Stimulated activated CD4-positive, alpha-beta T cell treated with anti-CD3 and anti-CD28 coated beads, Interleukin-4, amount 100 ng/mL, for 4 hours (primary cell): ENCODE data around the gene TP53BP2.
"Not testable (repeated sequence)": the region's sequence is repeated elsewhere in the genome, so short reads cannot be mapped to it uniquely, and the experiment has no call there.

ENCODE experiments used
- DNase-seq, 2 experiments: peaks; one replicate each; pipeline ENCODE4 v3.0.0-alpha.2; 2020

TP53BP2 gene

DNA sequence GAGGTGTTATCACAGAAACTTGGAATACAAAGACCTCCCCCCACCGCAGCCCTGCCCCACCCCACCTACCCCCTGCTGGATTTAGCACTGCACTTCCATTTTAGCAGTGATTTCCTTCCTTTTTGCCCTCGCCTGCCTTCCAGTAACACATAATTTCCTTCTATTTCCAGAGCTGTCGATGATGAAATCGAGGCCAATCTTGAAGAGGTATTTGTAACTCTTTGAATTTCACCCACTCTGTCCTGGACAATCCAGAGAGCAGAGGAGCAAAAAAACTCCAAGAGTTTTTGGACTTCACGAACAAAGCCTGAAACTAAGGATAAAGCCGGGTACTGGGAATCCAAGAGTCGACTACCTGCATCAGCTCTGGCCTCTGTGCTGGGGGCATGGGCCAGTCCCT lies 84.3 kb downstream of the TP53BP2 start:
- DNase-seq = no peak

GRCh38 chr1:223760833-223761232 lies 84.9 kb downstream of the TP53BP2 start:
- DNase-seq = no peak

- DNase-seq = no peak
These were observed 86.5 kb downstream of the TP53BP2 start for GRCh38 chr1:223759273-223759672.

DNA sequence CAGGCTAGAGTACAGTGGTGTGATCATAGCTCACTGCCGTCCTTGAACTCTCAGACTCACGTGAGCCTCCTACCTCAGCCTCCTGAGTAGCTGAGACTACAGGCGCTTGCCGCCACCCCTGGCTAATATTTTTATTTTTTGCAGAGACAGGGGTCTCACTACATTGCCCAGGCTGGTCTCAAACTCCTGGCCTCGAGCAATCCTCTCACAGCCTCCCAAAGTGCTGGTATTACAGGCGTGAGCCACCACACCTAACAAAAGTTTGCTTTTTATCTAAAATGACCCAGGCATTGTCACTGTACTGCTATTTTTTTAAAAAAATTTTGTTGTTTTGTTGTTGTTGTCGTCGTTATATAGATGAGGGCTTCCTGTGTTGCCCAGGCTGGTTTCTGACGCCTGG lies 87.0 kb downstream of the TP53BP2 start:
- DNase-seq = no peak

DNA sequence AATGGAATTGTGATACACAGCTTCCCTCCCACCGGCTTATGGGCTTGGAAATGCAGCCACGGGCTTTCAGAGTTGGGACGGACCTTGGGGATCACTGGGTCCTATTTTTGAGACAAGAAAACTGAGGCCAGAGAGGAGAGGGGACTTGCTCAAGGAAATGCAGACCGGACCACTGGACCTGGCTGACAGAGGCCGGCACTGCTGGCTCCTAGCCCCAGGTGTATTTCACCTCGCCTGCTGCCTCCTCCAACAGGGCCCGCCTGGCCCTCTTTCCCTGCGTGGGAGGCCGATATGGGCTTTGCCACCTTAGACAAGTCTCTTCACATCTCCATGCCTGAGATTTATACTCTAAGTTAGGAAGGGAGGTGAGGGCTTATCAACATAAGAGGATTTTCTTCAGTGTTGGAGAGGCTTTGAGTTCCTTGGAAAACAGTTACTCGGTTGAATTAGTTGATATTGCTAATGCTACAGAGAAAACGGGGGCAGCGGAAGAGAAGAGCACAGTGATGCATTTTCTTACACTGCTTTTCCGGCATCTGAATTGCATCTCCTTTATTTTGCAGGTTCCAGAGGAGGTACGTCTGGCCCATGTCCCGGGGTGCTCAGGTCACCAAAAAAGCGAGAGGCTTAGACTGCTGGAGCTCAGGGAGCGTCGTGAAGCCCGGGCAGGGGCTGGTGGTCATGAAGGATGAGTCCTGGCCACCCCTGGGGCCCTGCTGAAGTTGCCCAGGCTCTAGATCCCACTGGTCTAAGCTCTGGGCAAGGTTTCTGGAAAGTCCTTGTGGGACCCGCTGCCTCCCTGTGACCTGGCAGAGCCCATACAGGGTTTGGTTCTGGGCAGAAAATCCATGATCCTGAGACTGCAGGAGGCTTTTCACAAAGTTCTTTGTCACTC lies 88.7 kb downstream of the TP53BP2 start:
- DNase-seq = no peak

GRCh38 chr1:223755992-223756775 lies 89.6 kb downstream of the TP53BP2 start:
- no peak for DNase-seq

GRCh38 chr1:223755432-223755792 lies 90.3 kb downstream of the TP53BP2 start:
- DNase-seq = no peak

- DNase-seq = no peak
These were observed 90.9 kb downstream of the TP53BP2 start for GRCh38 chr1:223754681-223755431.

GRCh38 chr1:223752721-223753515 lies 92.8 kb downstream of the TP53BP2 start:
- DNase-seq = no peak

DNA sequence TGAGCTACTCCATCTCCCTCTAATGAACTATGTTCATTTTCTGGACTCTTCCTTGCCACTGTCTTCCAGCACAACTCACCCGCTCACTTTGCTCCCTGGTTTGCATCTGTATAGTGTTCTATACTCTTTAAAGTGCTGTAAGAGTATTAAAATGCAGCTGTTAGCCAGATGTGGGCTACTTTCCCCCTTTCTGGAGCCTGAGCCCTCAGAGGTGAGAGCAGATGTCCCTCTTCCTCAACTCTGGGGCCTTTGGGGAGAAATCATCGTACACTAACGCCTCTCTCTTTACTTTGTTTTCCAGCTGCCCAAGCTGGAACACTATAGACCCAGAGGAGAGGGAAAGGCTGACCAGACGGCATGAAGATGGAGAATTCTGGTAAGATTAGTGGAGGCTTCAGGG lies 94.1 kb downstream of the TP53BP2 start:
- DNase-seq = no peak

DNA sequence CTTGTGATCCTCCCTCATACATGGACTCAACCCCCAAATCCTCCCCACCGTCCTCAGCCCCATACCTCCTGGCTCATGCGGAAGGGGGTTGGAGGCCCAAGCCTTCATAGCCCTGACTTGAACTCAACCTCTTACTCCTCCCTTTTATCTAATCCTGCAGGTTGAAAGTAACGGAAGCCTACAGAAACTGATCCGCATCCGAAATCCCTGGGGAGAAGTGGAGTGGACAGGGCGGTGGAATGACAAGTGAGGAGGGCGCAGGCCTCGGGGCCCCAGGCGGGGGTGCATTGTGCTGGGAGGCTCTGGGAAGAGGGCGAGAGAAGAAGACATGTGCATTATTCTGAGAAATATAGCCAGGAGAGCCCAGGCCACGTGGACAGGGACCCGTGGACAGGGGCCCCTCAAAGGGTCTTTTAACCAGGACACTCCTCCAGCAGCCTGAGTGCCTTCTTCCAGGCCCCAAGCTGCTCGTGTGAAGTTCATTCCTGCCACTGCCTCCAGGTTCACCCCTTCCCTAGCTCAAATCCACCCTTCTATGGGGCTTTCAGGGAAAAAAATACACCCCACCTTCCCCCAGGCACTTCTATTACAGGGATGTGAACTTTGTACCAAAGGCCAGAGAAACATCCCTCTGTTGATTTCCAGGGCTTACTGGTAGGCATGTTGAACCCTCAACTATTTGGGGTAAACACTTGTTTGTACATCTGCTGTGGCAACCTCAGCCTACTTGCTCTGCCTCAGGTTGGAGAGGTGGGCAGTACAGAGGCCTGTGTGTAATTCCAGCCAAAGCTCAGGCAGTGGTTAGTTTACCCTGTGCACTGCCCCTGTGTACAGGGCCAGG lies 94.8 kb downstream of the TP53BP2 start:
- DNase-seq = no peak

DNA sequence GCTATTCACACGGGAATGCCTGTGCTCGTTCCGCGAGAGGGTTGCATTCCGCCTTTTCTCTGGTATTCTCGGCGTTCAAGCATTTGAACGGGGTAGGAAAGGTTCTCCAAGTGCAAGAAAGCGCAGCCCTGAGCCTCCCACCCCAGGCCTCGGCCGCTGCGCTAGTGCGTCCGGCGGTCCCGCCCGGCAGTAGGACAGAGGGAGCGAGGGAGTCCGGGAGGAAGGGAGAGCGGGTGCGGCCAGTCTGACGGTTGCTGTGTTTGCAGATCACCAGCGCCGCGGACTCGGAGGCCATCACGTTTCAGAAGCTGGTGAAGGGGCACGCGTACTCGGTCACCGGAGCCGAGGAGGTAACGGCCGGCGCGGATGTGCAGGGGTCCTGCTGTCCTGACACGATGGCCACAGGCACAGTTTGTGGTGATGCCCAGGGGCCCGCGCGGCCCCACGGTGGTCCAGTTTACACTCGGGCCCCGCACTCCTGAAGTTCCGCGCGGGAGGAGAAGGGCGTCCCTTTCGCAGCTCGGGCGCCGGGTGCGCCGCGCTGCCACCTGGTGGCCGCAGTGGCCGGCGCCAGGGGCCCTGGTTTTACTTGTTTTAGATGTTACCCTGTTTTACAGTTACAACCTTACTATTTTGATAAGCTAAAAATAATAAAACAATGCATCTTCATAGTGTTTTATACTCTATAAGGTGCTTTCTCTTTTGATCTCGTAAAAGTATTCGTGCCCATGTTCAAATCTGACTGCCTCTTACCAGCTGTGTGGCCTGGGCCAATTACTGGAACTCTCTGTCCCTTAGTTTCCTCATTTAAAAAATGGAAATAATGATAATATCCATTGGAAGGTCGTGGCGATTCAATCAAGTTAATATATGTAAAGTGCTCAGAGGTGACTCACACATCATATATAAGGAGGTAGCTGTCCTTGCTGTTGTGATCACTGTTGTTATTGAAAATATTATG lies 96.7 kb downstream of the TP53BP2 start:
- peak; percentile 52 to 68 for DNase-seq

- no peak for DNase-seq
These were observed 97.4 kb downstream of the TP53BP2 start for GRCh38 chr1:223748405-223748772.

DNA sequence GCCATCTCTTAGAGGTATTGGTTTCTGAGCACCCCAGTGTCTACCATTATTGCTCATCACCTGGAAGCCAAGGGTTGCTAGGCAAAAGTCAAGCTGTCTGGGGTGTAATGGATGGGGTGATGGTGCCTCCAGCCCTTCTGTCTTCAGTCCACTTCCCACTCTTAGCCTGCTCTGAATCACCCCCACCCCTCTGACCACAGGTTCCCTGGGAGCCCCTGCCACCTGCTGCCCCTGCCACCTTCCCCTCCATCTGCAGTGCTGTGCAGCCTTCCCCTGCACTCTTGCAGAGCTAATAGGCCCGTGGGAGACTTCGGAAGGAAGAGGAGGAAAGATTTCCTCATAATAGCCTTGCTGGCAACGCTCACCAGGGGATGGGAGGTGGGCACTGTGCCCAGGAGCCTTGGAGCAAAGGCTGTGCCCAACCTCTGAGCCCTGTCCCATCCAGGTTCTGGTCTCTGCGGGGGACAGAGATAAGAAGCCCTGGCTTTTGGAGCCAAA lies 97.9 kb downstream of the TP53BP2 start:
- DNase-seq = no peak

- DNase-seq = no peak
These were observed 100.0 kb downstream of the TP53BP2 start for GRCh38 chr1:223745731-223746130.

DNA sequence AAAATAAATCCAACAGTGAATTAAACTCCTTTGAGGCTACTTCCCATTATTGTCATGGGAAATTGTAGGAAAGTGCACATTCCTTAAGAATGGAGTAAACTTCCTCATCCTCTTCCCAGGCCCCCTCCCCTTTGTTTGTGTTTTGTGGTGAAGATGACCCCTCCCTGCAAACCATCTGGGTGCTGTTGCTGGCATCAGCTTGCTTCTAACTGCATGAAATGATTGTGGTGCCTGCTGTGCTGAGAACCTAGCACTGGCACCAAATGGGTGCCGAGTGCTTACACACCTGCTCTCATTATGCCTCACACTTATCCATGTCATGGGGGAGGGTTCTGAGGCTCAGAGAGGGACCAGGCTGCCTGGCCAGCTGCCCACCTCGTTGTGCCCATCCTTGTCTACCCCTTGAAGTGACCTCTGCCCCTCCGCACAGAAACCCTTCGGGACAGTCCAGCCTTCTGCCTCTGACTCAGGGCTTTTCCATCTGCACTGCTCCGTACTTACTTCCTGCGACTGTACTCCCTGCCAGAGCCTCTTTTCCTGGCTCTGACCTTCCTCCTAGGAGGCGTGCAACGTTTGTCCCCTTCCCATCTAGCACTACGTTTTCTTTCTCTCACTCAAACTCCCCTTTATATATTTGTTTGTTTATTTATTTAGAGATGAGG lies 102.8 kb downstream of the TP53BP2 start:
- DNase-seq = no peak

DNA sequence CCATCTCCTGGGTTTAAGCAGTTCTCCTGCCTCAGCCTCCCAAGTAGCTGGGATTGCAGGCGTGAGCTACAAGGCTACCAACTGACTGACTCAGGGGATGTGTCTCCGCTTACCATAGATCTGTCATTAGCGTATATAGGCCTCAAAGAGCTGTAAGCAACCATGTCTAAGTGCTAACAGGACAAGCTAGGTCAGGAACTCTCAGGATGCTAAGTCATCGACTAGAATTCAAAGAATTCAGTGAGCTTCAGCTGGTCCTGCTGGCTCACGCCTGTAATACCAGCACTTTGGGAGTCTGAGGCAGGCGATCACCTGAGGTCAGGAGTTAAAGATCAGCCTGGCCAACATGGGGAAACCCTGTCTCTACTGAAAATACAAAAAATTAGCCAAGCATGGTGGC lies 103.9 kb downstream of the TP53BP2 start:
- no peak for DNase-seq

DNA sequence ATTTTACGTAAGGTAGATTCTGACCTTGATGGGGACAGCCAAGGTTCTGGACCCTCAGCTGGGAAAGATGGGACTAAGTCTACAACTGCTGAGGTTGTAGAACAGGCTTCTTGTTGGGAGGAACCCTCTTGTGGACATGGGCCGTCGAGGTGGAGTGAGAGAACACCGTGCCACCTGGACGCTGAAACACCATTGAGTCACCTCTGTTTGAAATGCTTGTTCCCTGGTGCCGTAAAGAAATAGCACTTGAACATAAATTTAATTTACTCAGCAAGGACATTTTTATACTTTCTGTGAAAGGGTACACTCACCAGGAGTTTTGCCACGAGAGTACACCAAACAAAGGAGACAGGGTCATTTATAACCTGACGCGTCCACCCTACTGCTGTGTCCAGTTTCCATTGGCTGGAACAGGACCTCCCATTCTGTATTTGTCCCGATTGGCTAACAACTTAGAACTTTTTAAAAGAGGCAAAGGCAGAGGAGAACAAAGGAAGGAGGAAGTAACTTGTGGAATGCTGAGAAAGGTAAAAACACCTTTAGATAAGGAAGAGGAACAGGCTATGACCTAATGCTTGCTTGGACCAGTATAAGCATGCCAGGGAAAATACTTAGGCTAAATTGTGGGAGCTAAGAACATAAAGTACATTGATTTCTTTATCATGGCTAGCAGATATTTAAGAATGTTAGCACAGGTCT lies 105.6 kb downstream of the TP53BP2 start:
- DNase-seq = not testable (repeated sequence)
